Mucosa of descending colon (tissue), 3 donors: Measurements from ENCODE around the gene DRG1. TPM values are rescaled to one million over a fixed set of nuclear protein-coding genes. Genes with fewer than 3 reads are reported as not detected.

Source experiments
- ATAC-seq: fragments of 200-7000 bp; cut with Tn5 transposase; one replicate; pipeline ENCODE4 v1.9.1; 2020; ENCODE audit warnings: mild to moderate bottlenecking, moderate library complexity
- DNase-seq, 3 donors: peaks; one replicate each; pipeline ENCODE4 v3.0.0-alpha.2; 2020
- H3K36me3 ChIP-seq: fragments of 200-600 bp; one replicate; pipeline ENCODE4 v1.8.0; 2021; ENCODE audit warnings: low read depth, mild to moderate bottlenecking
- H3K4me1 ChIP-seq: fragments of 200-600 bp; one replicate; pipeline ENCODE4 v1.8.0; 2021; ENCODE audit warnings: low read depth, mild to moderate bottlenecking
- H3K4me3 ChIP-seq: fragments of 200-600 bp; one replicate; pipeline ENCODE4 v1.8.0; 2021; ENCODE audit warnings: mild to moderate bottlenecking
- H3K9me3 ChIP-seq: fragments of 200-600 bp; one replicate; pipeline ENCODE4 v1.8.0; 2021; ENCODE audit warnings: mild to moderate bottlenecking
- CTCF ChIP-seq: fragments of 200-600 bp; IDR thresholded peaks from one replicate; pipeline ENCODE4 v1.8.0; 2022; ENCODE audit warnings: antibody characterized with exemption, mild to moderate bottlenecking
- intact Hi-C, 2 donors: fragments of 100-400 bp; cut with DNase I in 1 of 2; cut with micrococcal nuclease in 1 of 2; formaldehyde crosslinking; loops; one replicate each; pipeline versions ENCODE4 v1.11.0 to v1.11.1; 2022; cut with DNase I, micrococcal nuclease
- total RNA-seq, 3 donors: library from RNA; stranded (reverse); fragmentation: NEBNext Ultra II Directional in 2 of 3; extraction: Animal tissue kit (Norgen Biotek cat#: 25700) in 2 of 3; gene quantifications; one replicate each; pipeline versions ENCODE4 v1.2.1 to v1.2.4, GENCODE V29; 2021 to 2023
- donor health status: DM: no; HTN: no; CAD: no; lungs with moderate emphysema.
- donor health status: DM: no; HTN: no; CAD: no.
- donor health status: DM: no; HTN: yes; CAD: no.

The DRG1 gene
- total RNA-seq, 3 donors from 2014 or later, result 39.1 to 50.7 (median 40.5) TPM

DNA sequence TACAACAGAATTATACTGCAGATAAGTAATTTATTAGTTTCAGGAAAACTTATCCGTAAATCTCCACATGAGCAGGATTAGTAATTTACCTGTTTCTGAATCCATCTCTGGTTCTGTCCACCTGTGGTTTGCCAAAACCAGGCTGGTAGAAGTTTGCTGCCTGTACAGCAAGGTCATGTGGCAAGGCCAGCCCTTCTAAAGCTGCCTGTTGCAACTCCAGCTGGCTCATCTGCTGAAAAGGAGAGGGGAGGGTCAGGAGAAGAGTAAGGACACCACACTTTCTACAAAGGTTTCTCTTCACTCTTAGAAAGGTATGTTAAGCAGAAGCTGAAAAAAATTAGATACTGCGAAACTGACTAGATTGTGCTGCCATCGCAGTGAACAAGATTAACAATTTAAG, 47.9 kb downstream of the DRG1 start:
- TF ChIP-seq CTCF, result no peak
- intact Hi-C loops, result no loop called here
- Histone ChIP-seq H3K36me3 (no peaks in the 10 kb centered on the region), H3K4me3 (no peak overlapping the region), H3K4me1 (no peaks in the 10 kb centered on the region), H3K9me3 (no peaks in the 10 kb centered on the region)
- DNase-seq (no peak), ATAC-seq (no peak)

DNA sequence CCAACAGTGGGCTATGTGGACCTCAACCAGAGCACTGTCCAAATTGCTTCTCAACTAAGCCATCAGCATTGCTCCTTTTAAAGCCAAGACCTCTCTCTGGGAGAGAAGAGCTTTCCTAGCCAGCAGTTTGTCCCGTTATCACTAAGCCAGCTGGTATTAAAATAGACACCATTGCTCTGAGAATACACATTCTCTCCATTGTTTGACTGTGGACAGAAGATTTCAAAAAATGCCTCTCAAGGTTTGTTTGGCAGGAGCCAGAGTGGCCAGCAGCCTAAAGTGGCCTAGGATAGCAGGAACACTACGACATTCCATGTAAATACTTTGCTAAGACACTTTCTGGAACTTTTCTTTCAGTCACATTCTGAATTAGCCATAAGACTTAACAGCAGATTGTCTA, 49.0 kb downstream of the DRG1 start:
- no peak overlapping the region for H3K4me3 ChIP-seq
- DNase-seq (no peak), ATAC-seq (no peak)
- intact Hi-C loops, result no loop called here
- no peaks in the 10 kb centered on the region for H3K9me3 ChIP-seq
- H3K36me3 ChIP-seq, result no peaks in the 10 kb centered on the region
- no peak for TF ChIP-seq CTCF
- no peaks in the 10 kb centered on the region for H3K4me1 ChIP-seq

DNA sequence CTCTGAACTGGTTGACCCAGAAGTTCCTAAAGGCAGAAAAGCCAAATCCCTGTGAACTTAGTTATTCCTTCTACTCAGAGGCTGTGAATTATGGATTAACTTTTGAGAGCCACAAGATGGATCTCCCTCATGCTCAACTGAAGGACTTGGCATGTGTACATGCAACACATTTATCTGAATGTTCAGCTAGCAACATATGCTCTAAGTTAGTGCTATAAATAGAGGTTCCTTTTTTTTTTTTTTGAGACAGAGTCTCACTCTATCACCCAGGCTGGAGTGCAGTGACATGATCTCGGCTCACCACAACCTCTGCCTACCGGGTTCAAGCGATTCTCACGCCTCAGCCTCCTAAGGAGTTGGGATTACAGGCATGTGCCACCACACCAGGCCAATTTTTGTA, 50.1 kb downstream of the DRG1 start:
- Histone ChIP-seq H3K36me3 (no peaks in the 10 kb centered on the region), H3K9me3 (no peaks in the 10 kb centered on the region), H3K4me3 (no peak overlapping the region), H3K4me1 (no peaks in the 10 kb centered on the region)
- TF ChIP-seq CTCF, result no peak
- no peak for DNase-seq
- no peak for ATAC-seq
- intact Hi-C loops, result no loop called here

DNA sequence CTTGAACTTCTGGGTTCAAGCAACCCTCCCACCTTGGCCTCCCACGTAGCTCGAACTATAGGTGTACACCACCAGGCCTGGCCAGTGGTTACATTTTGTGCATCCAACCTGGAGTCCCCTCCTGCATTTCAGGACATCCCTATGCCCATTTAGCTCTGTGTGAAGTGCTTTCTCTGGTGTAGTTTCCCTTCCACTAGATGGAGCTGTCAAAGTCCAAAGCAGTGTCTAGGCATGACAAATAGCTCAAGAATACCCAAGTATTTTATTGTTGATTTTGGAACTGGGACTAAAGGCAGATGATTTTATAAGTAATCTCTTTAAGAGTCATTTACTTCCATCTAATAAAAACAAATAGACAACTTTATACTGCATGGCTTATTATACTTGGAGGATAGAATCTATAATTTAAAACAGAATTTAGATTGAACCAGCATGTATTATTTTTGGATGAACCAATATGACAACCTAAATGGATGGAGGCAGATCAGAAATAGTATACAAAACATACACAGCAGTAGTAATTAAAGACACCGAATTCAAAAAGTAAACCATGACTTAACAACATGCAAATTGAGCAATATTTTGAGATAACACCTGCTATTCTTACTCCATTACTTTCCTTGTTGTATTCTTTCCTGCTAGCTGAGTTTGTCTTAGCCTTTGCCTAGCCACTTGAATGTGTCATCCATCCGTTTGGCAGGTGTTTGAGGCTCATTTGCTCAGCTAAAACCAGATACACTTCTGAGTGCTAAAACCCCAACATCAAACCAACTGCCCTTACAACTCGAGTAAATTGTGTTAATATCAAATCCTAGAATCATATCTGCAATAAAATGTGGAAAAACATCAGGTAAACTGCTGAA, 52.5 kb downstream of the DRG1 start:
- intact Hi-C loops, result no loop called here
- H3K4me3 ChIP-seq, result no peak overlapping the region
- peak in 1 of 3 donors; percentile 22 for DNase-seq
- ATAC-seq, result peak; percentile 75
- no peaks in the 10 kb centered on the region for H3K4me1 ChIP-seq
- H3K9me3 ChIP-seq, result no peaks in the 10 kb centered on the region
- no peaks in the 10 kb centered on the region for H3K36me3 ChIP-seq
- peak; percentile 15 for TF ChIP-seq CTCF

GRCh38 chr22:31461699-31462098, 62.3 kb downstream of the DRG1 start:
- intact Hi-C loops, result no loop called here
- Histone ChIP-seq H3K4me1 (no peaks in the 10 kb centered on the region), H3K4me3 (no peak overlapping the region), H3K9me3 (no peaks in the 10 kb centered on the region), H3K36me3 (no peaks in the 10 kb centered on the region)
- no peak for DNase-seq
- no peak for ATAC-seq
- no peak for TF ChIP-seq CTCF
